HT-29 (cell line): Measurements from ENCODE around the gene MAP4. TPM values are rescaled to one million over a fixed set of nuclear protein-coding genes. Genes with fewer than 3 reads are reported as not detected.
"Not testable (repeated sequence)": the region's sequence is repeated elsewhere in the genome, so short reads cannot be mapped to it uniquely, and the experiment has no call there.

Source experiments
- DNase-seq: peaks from one replicate; pipeline ENCODE4 v3.0.0-alpha.2; 2015; ENCODE audit warnings: low spot score
- small RNA-seq: library from RNA; depleted of rRNA; stranded (forward); fragments of <200 nt; gene quantifications from one replicate; pipeline ENCODE3, GENCODE V24; 2014
- total RNA-seq: library from RNA; depleted of rRNA; stranded (reverse); fragments of >200 nt; shearing (Covaris generic); gene quantifications from 2 replicates; pipeline ENCODE4 v1.2.3, GENCODE V29; 2014; rRNA removed

MAP4 gene
- total RNA-seq, 1 experiment from 2014 or later, result 45.7 TPM

DNA sequence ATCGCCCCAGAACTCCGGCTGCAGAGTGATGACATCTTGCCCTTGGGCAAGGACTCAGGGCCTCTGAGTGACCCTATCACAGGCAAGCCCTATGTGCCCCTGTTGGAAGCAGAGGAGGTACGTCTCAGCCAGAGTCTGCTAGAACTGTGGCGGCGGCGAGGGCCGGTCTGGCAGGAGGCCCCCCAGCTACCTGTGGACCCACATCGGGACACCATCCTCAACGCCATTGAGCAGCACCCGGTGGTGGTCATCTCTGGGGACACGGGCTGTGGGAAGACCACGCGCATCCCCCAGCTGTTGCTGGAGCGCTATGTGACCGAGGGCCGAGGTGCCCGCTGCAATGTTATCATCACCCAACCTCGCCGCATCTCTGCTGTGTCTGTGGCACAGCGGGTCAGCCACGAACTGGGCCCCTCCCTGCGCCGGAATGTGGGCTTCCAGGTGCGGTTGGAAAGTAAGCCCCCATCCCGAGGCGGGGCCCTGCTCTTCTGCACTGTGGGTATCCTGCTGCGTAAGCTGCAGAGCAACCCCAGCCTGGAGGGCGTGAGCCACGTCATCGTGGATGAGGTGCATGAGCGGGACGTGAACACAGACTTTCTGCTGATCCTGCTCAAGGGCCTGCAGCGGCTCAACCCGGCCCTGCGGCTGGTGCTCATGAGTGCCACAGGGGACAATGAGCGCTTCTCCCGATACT is 169.9 kb downstream of the MAP4 start:
- no peak for DNase-seq

- no peak for DNase-seq
These were observed 174.3 kb downstream of the MAP4 start for GRCh38 chr3:47841786-47842349.

- DNase-seq, result no peak
These were observed 177.7 kb downstream of the MAP4 start for GRCh38 chr3:47838503-47838902.

DNA sequence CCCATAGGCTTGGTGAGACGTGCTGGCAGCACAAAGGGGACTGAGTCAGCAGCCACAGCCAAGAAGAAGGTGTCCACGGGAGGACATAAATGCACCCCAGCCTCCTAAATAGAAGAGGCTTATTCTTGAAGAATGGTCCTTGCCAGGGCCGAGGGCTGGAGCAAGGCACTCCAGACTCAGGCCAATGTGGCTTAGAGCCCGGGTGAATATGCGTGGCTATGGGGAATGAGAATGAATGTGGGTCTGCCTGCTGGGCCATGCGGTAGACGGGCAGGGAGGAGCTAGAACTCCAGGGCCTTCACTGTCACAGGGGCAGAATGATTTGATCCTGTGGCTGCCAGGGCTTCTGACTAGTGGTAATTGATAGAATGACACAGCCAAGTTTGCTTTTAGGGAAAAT is 179.2 kb downstream of the MAP4 start:
- DNase-seq, result no peak

- DNase-seq, result not testable (repeated sequence)
These were observed 186.7 kb downstream of the MAP4 start for GRCh38 chr3:47829482-47829881.

- no peak for DNase-seq
These were observed 190.6 kb downstream of the MAP4 start for GRCh38 chr3:47825590-47825989.

DNA sequence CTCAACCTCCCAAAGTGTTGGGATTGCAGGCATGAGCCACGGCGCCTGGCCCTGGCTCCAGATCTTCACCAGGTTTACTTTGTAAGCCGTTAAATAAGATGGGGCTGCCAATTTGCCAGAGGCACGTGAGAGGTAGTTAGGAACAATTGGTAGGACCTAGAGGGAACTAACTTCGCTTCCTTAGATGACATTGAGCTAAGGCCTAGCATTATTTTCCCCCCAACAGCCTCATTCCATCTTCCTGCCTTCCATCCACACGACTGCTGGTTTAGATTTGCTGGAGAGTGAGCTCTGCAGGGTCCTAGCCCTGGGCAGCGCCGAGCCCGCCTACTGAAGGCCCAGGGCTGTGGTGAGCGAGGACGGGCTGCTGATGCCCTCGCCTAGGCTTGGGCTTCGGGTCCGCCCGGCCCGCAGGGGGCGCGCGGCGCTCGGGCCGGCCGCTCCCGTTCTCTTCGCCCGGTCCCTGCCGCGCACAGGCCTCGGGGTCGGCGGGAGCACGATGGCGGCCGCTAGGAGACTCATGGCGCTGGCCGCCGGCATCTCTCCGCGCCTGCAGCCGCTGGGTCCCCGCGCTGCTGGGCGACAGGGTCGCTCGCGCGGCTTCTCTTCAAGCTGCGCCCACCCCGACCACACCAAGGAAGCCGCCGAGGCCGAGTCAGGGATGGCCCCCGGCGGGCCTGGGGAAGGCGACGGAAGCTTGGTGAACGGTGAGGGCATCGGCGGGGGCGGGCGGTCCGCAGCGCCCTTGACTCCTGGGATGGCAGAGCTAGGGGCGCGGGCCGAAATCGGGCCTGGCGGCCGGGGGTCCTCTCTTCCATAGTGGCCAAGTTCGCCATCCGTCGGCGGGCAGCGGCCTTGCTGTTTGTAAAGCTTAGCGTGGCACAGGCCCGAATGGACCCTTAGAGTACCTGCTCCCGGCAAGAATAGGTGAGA is 191.4 kb downstream of the MAP4 start:
- DNase-seq, result peak; percentile 84

- no peak for DNase-seq
These were observed 198.6 kb downstream of the MAP4 start for GRCh38 chr3:47817609-47818008.

- DNase-seq, result no peak
These were observed 202.6 kb downstream of the MAP4 start for GRCh38 chr3:47813551-47814177.

- DNase-seq, result no peak
These were observed 211.6 kb downstream of the MAP4 start for GRCh38 chr3:47804577-47804976.

DNA sequence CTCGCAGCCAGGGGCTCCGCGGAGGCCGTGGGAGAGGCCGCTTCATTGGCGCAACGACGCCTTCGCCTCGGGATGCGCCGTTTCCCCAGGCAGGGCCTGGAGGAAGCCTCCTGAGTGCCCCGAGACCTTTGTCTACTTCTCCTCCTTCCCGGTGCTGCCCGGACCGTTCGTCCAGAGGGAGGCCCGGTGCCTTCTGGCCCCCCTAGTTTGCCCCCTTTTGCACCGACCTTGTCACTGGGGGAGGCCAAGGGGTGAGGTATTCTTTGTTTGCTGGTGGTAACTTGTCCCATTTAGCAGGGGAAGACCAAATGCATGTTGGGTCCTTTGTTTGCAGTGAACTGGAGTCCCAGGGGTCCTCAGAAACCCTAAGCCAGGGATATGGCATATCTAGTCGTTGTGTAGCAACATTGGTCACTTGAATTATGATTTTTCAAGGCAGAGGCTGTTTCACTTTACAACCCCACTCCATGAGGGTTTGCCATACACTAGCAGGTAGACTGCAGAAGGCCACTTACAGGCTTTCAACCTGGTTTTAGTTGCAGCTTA is 212.7 kb downstream of the MAP4 start:
- DNase-seq, result no peak

- peak; percentile 71 for DNase-seq
These were observed 213.3 kb downstream of the MAP4 start, which contains the start of gene DHX30 for GRCh38 chr3:47802734-47803479. TSS of gene DHX30 (plus strand) at chr3:47803138. CDS start at chr3:47810684, 7,546 bp downstream.

Small RNA genes within 50 kb of the gene (small RNA-seq; reads per million reads assigned to genes)
- gene AC124916.2 (not detected), gene MIR1226 (not detected), gene RF00019 (not detected), gene RF02271 (not detected)

Other genes with a start within 250 kb of the MAP4 start
- gene SMARCC1, start 234.5 kb downstream of the MAP4 start, total RNA-seq, result 22.4 and 38.9 TPM in 2 replicates
- gene DHX30, start 213.3 kb downstream of the MAP4 start, total RNA-seq, result 86.5 and 89.3 TPM in 2 replicates
- 16.3 and 33.6 TPM in 2 replicates for gene CDC25A, start 172.0 kb upstream of the MAP4 start, total RNA-seq
- not detected in 2 replicates for gene CAMP, start 207.1 kb upstream of the MAP4 start, total RNA-seq
- 3.4 and 4.4 TPM in 2 replicates for gene ZNF589, start 224.7 kb upstream of the MAP4 start, total RNA-seq